ENCODE data around the gene TXNDC8.

The TXNDC8 gene

DNA sequence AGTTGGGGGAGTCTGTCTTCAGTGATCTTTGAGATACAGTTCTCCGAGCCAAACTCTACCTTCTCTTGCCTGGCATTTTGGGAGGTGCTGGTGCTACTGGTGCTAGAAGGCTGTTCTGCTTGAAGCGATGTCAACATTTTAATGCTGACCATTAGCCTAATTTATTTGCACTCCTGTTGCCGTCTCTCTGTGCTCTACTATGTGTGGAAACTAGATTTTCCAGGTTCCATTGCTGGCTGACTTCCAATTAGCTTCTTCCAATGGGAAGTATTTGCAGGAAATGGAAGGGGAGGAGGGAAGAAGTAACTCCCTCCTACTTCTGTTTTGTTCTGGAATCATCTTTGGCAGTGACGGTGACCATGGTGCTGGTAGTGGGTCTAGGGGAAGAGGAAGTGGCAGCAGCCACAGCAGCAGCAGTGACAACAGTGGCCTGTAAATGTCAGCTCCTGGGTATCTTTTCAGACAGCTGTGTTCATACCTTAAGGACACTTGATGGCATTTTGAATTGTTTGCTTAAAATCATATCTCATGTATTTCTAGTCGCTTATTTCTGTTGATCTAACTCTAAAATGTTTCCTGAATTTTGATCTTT is 7.9 kb downstream of the TXNDC8 start:
- no peak for DNase-seq (ENCODE audit: low read depth)
- no peak overlapping the region for H3K4me3 ChIP-seq (ENCODE audit: low read depth, low read length)
- TF ChIP-seq, protein P1, sequence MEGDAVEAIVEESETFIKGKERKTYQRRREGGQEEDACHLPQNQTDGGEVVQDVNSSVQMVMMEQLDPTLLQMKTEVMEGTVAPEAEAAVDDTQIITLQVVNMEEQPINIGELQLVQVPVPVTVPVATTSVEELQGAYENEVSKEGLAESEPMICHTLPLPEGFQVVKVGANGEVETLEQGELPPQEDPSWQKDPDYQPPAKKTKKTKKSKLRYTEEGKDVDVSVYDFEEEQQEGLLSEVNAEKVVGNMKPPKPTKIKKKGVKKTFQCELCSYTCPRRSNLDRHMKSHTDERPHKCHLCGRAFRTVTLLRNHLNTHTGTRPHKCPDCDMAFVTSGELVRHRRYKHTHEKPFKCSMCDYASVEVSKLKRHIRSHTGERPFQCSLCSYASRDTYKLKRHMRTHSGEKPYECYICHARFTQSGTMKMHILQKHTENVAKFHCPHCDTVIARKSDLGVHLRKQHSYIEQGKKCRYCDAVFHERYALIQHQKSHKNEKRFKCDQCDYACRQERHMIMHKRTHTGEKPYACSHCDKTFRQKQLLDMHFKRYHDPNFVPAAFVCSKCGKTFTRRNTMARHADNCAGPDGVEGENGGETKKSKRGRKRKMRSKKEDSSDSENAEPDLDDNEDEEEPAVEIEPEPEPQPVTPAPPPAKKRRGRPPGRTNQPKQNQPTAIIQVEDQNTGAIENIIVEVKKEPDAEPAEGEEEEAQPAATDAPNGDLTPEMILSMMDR (IDR thresholded peaks at IDR 0.05; ENCODE audit: low read depth, low read length, missing control alignments), result no peak

DNA sequence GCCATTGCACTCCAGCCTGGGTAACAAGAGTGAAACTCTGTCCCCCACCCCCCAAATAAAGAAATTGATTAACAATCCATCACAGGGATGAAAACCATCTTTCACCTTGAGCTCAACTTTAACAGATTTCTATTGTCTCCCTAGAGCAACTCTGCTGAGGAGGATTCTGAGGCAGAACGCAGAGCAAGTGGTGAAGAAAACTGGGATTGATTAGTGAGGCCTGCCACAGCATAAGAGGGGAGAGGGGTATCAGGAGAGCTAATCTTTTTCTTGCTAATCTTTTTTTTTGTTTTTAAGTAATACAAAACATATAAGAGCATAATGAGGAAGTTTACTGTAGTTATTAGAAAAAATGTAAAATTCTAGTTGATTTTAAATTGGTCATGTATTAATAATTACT is 8.9 kb downstream of the TXNDC8 start:
- DNase-seq (ENCODE audit: low read depth), result no peak
- TF ChIP-seq, protein P1 (IDR thresholded peaks at IDR 0.05; ENCODE audit: low read depth, low read length, missing control alignments), result no peak
- H3K4me3 ChIP-seq (ENCODE audit: low read depth, low read length), result no peak overlapping the region

GRCh38 chr9:110327716-110328115 is 9.9 kb downstream of the TXNDC8 start:
- DNase-seq (ENCODE audit: low read depth), result no peak
- TF ChIP-seq, protein P1 (IDR thresholded peaks at IDR 0.05; ENCODE audit: low read depth, low read length, missing control alignments), result no peak
- no peak overlapping the region for H3K4me3 ChIP-seq (ENCODE audit: low read depth, low read length)

DNA sequence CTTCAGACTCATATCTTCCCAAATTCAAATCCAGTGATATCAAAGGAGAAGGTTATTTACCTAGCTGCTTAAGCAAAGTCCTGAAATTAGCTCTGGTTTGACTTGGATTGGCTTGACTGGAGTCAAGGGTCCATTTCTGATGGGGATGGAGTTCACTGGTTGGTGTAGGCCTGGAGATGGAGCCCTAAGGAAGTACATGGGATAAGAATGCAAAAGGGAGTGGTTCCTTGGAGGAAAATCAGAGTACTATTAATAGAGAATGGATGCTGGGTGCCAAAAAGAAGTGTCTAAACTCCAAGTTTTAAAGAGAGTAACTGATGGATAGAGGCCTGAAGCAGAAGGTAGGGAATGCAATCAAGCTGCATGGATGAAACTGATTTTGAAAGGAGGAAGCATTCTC is 13.8 kb downstream of the TXNDC8 start:
- no peak overlapping the region for H3K4me3 ChIP-seq (ENCODE audit: low read depth, low read length)
- TF ChIP-seq, protein P1 (IDR thresholded peaks at IDR 0.05; ENCODE audit: low read depth, low read length, missing control alignments), result no peak
- no peak for DNase-seq (ENCODE audit: low read depth)

GRCh38 chr9:110320651-110321445 is 16.8 kb downstream of the TXNDC8 start:
- TF ChIP-seq, protein P1 (IDR thresholded peaks at IDR 0.05; ENCODE audit: low read depth, low read length, missing control alignments), result no peak
- no peak overlapping the region for H3K4me3 ChIP-seq (ENCODE audit: low read depth, low read length)
- DNase-seq (ENCODE audit: low read depth), result no peak

GRCh38 chr9:110319781-110320492 is 17.7 kb downstream of the TXNDC8 start:
- no peak for DNase-seq (ENCODE audit: low read depth)

More at GRCh38 chr9:110319781-110320492, 17.7 kb downstream of the TXNDC8 start:
- TF ChIP-seq, protein P1 (IDR thresholded peaks at IDR 0.05; ENCODE audit: low read depth, low read length, missing control alignments), result no peak
- H3K4me3 ChIP-seq (ENCODE audit: low read depth, low read length), result no peak overlapping the region
